NCI-H226 (cell line): Measurements from ENCODE around the gene FNIP1.
A peak's percentile ranks its signal among the peaks of the same experiment; 100 is the strongest.
"Not testable (repeated sequence)": the region's sequence is repeated elsewhere in the genome, so short reads cannot be mapped to it uniquely, and the experiment has no call there.

ENCODE experiments used
- DNase-seq: peaks from one replicate; pipeline ENCODE4 v3.0.0-alpha.2; 2015

Gene FNIP1

GRCh38 chr5:131635684-131636572, 160.9 kb downstream of the FNIP1 start:
- DNase-seq: no peak

GRCh38 chr5:131634996-131635683, 161.7 kb downstream of the FNIP1 start, which contains the start of gene RAPGEF6:
Gene RAPGEF6 (minus strand): TSS chr5:131635229. CDS start chr5:131635030, 199 bp downstream.
- DNase-seq: peak; percentile 100

DNA sequence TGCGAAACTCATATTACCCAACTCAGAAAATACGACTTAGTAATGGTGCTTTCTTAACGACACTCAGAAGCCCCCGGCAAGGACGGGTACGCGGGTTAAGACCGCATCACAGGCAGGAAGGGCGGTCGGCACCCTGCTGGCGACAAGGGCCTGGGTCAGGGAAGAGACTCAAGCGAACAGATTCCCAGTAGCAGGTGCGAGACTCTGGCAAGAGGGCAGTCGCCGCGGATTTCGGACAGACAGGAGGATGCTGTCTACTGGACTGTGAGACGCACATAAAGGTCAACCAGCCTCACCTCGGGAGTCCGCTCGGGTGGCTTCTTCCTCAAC, 162.2 kb downstream of the FNIP1 start:
- DNase-seq: no peak

- no peak for DNase-seq
Measured at GRCh38 chr5:131634238-131634637, 162.6 kb downstream of the FNIP1 start.

- no peak for DNase-seq
Measured at GRCh38 chr5:131633830-131634229, 163.0 kb downstream of the FNIP1 start.

- no peak for DNase-seq
Measured at GRCh38 chr5:131630963-131631350, 165.9 kb downstream of the FNIP1 start.

DNA sequence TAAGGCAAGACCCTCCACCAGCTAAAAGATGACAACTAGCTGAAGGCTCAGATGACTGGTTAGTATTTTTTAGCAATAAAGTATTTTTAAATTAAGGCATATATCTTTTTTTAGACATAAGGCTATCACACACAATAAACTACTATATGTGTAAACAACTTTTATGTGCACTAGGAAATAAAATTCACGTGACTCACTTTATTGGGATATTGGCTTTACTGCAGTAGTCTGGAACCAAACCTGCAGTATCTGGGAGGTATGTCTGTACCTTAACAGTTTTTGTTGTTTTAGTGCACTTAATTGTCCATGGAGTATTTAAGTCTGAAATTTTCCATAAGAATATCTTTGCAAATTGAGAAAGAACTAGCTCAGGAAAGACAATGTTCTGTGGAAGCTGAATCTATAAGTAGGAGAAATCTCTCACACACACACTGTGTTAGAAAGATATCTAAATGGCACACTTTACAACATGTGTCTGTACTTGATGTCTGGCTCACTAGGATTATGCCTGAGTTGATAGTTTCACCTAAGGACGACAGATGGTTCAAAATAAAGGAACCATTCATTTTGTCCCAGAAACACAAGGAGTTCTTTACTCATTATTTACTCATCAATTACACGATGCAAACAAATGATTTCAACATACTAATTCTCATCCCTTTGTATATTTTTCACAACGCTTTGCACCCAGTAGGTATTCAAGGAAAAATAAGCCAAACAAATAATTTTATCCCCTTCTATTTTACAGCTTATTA, 166.4 kb downstream of the FNIP1 start:
- DNase-seq: no peak

DNA sequence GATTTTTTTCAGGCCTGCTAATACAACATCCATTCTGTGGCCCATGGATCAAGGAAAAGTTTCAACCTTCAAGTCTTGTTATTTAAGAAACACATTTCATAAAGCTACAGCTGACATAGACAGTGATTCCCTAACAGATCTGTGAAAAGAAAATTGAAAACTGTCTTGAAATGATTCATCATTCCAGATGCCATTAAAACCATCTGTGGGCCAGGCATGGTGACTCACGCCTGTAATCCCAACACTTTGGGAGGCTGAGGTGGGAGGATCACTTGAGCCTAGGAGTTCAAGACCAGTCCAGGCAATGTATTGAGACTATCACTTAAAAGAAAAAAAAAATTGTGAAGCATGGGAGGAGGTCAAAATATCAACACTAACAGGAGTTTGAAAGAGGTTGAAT, 167.8 kb downstream of the FNIP1 start:
- DNase-seq: peak; percentile 63

- no peak for DNase-seq
Measured at GRCh38 chr5:131627207-131627865, 169.5 kb downstream of the FNIP1 start.

- DNase-seq: no peak
Measured at GRCh38 chr5:131622633-131623032, 174.2 kb downstream of the FNIP1 start.

DNA sequence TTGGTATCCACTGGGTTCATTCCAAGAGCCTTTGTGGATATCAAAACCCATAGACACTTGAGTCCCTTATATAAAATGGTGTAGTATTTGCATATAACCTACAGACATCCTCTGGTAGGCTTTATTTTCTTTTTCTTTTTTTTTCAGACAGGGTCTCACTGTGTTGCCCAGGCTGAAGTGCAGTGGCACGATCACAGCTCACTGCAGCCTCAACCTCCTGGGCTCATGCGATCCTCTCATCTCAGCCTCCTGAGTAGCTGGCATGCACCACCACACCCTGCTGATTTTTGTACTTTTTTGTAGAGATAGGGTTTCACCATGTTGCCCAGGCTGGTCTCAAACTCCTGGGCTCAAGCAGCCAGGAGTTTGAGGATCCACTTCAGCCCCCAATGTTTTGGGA, 175.7 kb downstream of the FNIP1 start:
- DNase-seq: not testable (repeated sequence)

DNA sequence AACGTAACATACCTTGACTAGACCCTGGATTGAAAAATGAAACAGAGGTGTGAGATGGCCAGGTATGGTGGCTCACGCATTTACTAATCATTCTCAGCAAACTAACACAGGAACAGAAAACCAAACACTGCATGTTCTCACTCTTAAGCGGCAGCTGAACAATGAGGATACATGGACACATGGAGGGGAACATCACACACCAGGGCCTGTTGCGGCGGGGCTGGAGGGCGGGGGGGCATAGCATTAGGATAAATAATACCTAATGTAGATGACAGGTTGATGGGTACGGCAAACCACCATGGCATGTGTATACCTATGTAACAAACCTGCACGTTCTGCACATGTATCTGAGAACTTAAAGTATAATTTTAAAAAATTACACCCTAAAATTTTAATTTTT, 177.7 kb downstream of the FNIP1 start:
- DNase-seq: no peak

DNA sequence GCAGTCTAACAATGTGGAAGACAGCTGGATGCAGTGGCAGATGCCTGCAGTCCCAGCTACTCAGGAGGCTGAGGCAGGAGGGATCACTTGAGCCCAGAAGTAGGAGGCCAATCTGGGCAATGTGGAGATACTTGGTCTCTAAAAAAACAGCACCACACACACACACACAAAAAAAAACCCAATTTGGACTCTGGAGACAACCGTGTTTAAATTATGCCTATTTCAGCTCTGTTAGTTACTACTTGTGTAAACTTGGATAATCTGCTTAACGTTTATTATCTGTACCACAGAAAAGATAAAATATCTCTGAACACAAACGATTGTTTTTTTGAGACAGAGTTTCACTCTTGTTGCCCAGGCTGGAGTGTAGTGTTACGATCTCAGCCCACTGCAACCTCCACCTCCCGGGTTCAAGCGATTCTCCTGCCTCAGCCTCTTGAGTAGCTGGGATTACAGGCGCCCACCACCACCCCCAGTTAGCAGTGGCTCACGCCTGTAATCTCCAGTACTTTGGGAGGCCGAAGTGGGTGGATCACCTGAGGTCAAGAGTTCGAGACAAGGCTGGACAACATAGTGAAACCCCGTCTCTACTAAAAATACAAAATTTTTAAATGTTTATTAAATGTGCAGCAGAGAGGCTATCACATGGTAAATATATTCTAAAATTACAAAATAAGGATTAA, 179.5 kb downstream of the FNIP1 start:
- no peak for DNase-seq

DNA sequence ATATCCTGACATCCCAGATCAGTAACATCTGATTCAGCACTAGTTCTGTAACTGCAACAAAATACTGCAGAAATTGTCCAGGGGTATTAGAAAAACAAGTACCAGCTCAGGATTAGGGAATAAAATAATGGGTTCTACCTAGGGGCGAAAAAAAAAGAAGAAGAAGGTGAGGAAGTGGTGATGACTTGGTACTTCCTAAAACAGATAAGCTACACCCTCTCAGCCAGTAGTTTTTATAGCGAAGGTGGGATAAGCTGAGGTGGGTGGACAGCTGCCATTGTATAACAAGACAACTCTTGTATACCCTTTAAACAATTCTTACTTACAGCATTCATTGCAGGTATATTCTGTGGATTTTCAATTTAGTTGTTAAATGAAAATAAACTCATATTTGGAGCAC, 180.9 kb downstream of the FNIP1 start:
- DNase-seq: no peak

DNA sequence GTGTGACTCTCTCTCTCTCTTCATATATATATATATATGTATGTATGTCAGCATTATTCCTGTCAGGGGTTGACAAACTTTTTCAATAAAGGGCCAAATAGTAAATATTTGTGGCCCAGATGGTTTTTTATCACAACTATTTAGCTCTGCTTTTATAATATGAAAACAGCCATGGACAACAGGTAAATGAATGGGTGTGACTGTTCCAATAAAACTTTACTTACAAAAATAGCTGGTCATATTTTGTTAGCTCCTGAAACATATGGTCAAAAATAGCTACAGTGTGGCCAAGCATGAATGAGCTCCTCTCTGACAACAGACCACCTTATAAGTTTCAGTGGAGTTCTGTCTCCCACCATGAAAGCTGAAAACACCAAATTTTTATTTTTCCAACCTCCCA, 183.4 kb downstream of the FNIP1 start:
- DNase-seq: no peak

GRCh38 chr5:131611064-131611381, 185.8 kb downstream of the FNIP1 start:
- no peak for DNase-seq

DNA sequence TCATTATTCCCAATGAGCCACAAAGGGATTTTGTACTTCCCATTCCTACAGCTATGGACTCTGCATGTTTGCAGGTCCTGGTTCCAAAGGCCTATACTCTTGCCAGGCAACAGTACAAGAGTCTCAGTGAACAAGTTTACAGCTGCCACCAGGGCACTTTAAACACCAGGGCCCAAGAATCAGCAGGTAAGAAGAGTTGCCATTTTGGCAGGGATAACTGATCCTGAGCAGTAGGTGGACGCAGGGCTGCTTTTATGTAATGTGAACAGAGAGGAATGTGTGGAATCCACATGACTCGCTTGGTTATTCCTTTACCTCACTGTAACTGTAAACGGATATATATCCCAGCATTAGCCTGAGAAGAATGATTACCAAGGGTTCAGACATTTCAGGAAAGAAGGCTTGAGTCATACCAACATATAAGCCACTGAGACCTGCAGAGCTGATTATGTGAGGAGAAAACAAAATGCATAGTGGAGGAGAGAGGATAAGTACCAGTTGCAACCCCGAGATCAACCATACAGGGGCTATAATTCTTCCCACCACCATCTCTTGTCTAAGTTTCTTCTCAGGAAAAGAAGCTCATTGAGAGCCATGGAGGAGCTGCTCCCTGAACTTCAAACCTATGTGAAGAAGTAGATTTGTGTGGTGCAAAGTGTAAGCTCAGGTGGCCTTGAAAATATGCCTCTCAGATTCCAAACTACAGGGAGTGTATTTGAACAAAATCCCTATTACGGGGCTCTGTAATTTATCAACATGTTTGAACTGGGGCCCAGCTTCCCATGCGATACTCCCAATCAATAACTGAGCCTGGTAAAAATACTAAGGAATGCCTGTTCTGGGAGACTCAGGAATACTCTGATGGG, 186.4 kb downstream of the FNIP1 start:
- peak; percentile 95 for DNase-seq

GRCh38 chr5:131609774-131610173, 187.0 kb downstream of the FNIP1 start:
- peak; percentile 17 for DNase-seq

GRCh38 chr5:131608597-131608996, 188.2 kb downstream of the FNIP1 start:
- no peak for DNase-seq

- peak; percentile 26 for DNase-seq
Measured at GRCh38 chr5:131607903-131608540, 188.8 kb downstream of the FNIP1 start.

DNA sequence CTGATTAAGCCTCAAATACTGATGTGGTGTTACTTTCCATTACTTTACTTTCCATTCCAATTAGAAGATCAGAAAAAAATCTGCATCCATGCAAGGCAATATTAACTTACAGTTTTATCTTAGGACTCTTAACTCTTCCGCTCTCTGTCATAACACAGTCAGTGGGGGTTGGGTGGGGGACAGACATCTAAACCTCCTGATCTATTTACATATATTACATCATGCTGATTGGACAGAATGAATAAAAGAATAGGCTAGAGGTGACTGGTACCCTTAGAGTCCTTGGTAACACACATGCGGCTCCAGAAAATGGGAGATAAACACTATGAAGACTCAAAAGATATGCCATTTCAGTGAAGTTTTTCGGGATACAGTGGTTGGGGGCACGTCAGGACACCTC, 189.4 kb downstream of the FNIP1 start:
- no peak for DNase-seq
